ENCODE results near the gene TAF1A.

TAF1A gene

GRCh38 chr1:222529916-222530315 is 59.8 kb downstream of the TAF1A start:
- no peak for DNase-seq

- no peak for DNase-seq
These were observed 60.6 kb downstream of the TAF1A start for GRCh38 chr1:222529181-222529580.

GRCh38 chr1:222525951-222526350 is 63.8 kb downstream of the TAF1A start:
- DNase-seq, result no peak

GRCh38 chr1:222523852-222524251 is 65.9 kb downstream of the TAF1A start:
- DNase-seq, result no peak

GRCh38 chr1:222522105-222522915 is 67.4 kb downstream of the TAF1A start:
- DNase-seq, result no peak

- DNase-seq, result no peak
These were observed 68.2 kb downstream of the TAF1A start for GRCh38 chr1:222521299-222522104.

Data from NCI-H774 (cell line).